SU-DHL-6 (cell line): Measurements from ENCODE around the gene ICA1.

Experiments
- EZH2phosphoT487 ChIP-seq: fragments of 200-600 bp; sonication (generic), shearing (Covaris generic); conservative IDR thresholded peaks from 2 replicates; pipeline ENCODE4 v1.6.1; 2018; ENCODE audit warnings: mild to moderate bottlenecking, antibody characterized with exemption, low read length, moderate library complexity, mixed read lengths
- TF ChIP-seq, protein P1 (sequence below): fragments of 200-600 bp; sonication (generic); IDR thresholded peaks from one replicate; pipeline ENCODE4 v1.5.1; 2017; ENCODE audit warnings: antibody characterized with exemption, mild to moderate bottlenecking, low read length, moderate library complexity; ENCODE audit not compliant: insufficient read depth, poor library complexity, severe bottlenecking

DNA sequence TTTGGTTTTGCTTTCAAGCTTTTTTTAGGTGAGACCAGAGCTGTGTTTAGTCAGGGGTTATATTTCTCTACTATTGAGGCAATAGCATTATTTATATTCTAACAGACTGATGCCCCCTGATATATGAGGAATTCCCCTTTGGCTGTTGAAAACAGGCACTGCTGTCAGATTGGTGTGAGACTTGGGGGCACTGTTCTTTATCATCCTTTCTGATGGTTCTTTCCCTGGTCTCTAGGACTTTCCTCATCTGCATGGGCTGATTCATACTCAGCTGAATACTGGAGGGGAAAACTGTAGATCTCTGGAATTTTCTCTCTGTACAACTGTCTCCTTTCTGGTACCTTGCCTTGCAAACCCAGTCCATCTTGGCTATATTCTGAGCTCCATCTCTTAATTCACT lies 10.0 kb upstream of the ICA1 start:
- TF ChIP-seq, protein P1, sequence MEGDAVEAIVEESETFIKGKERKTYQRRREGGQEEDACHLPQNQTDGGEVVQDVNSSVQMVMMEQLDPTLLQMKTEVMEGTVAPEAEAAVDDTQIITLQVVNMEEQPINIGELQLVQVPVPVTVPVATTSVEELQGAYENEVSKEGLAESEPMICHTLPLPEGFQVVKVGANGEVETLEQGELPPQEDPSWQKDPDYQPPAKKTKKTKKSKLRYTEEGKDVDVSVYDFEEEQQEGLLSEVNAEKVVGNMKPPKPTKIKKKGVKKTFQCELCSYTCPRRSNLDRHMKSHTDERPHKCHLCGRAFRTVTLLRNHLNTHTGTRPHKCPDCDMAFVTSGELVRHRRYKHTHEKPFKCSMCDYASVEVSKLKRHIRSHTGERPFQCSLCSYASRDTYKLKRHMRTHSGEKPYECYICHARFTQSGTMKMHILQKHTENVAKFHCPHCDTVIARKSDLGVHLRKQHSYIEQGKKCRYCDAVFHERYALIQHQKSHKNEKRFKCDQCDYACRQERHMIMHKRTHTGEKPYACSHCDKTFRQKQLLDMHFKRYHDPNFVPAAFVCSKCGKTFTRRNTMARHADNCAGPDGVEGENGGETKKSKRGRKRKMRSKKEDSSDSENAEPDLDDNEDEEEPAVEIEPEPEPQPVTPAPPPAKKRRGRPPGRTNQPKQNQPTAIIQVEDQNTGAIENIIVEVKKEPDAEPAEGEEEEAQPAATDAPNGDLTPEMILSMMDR, result no peak
- no peak for TF ChIP-seq EZH2phosphoT487
